Head of caudate nucleus (tissue), 42 donors: ENCODE data around the gene SLC4A9.
"Not testable (repeated sequence)": the region's sequence is repeated elsewhere in the genome, so short reads cannot be mapped to it uniquely, and the experiment has no call there.

Experiments used
- DNase-seq, 42 donors: peaks; one replicate each; pipeline versions ENCODE4 v3.0.0 to v3.0.0-alpha.2; 2020 to 2021; ENCODE audit warnings: mixed read lengths in 7 of 42
- intact Hi-C: fragments of 100-400 bp; cut with DNase I; formaldehyde crosslinking; loops from one replicate; pipeline ENCODE4 v1.15.0; 2022

The SLC4A9 gene

DNA sequence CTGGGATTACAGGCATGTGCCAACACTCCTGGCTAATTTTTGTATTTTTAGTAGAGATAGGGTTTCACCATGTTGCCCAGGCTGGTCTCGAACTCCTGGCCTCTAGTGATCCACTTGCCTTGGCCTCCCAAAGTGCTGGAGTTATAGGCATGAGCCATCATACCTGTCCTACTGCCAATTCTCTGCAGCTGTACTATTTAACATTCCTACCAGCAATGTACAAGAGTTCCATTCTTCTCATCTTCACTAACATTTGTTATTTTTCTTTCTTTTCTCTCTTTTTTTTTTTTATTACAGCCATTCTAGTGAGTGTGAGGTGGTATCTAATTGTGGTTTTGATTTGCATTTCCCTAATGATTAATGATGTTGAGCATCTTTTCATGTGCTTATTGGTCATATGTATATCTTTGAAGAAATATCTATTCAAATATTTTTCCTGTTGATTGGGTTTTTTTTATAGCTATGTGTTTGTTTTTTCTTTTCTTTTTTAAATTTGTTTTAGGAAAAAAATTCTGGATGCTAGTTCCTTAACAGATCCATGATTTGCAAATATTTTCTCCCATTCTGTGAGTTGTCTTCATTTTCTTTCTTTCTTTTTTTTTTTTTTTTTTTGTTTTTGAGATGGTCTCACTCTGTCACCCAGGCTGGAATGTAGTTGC, 59.0 kb downstream of the SLC4A9 start:
- no peak for DNase-seq
- intact Hi-C loops: no loop called here

DNA sequence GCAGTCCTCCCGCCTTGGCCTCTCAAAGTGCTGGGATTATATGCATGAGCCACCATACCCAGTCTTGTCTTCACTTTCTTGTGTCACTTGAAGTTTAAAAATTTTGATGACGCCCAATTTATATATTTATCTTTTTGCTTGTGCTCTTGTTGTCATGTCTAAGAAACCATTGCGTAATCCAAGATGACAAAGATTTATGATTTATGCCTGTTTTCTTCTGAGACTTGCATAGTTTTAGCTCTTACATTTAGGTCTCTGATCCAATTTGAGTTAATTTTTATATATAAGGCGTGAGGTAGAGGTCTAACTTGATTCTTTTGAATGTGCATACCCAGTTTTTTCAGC, 60.2 kb downstream of the SLC4A9 start:
- intact Hi-C loops: no loop called here
- no peak for DNase-seq

DNA sequence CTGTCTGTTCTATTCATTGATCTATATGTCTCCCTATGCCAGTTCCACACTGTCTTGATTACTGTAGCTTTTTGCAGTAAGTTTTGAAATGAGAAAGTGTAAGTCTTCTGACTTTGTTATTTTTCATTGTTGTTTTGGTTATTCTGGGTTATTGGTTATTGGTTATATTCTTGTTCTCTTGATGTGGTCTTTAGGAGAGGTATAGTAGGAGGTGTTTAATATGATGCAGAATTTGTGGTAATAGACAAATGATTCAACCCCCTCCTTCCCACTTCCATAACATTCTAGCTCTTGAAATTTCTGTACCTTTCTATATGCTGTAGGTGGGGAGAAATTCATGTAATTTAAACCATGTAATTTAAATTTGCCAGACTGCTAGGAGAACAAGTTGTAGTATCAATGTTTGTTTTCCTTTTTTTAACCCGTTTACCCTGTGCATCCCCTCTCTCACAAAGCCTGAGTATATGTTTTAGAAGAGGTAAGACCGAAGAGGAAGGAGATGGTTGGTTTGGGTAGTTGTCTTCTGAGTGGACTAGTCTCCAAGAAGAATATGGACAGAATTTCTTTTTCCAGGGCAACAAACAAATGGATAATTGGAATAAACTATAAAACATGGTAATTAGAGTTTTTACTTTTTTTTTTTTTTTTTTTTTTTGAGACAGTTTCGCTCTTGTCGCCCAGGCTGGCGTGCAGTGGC, 60.8 kb downstream of the SLC4A9 start:
- DNase-seq: no peak
- intact Hi-C loops: no loop called here

DNA sequence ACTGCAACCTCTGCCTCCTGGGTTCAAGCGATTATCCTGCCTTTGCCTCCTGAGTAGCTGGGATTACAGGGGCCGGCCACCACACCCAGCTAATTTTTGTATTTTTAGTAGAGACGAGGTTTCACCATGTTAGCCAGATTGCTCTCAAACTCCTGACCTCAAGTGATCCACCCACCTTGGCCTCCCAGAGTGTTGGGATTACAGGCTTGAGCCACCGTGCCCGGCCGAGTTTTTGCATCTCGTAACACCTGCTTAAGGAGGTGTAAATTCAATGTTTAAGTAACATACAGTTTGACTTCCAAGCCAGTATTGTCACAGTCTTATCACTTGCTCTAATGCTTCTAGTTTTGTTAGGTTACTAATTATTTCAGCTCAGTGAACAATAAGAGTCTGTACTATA, 61.4 kb downstream of the SLC4A9 start:
- DNase-seq, intact Hi-C loops: not testable (repeated sequence)

DNA sequence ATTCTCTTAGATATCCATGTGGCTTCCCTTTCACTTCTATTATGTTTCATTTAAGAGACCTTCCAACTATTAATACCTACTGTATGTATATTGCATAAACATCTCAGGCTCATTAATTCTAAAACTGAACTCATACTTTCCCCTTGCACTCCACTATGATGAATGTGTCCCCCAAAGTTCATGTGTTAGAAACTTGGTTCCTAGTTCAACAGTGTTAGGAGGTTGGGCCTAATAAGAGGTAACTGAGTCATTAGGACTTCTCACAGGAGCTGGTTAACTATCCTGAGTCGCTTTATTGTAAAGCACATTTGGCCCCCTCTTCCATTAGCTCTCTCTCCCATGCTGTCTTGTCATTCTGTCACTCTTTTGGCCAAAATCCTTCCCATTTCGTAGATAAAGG, 63.6 kb downstream of the SLC4A9 start:
- intact Hi-C loops: no loop called here
- no peak for DNase-seq

DNA sequence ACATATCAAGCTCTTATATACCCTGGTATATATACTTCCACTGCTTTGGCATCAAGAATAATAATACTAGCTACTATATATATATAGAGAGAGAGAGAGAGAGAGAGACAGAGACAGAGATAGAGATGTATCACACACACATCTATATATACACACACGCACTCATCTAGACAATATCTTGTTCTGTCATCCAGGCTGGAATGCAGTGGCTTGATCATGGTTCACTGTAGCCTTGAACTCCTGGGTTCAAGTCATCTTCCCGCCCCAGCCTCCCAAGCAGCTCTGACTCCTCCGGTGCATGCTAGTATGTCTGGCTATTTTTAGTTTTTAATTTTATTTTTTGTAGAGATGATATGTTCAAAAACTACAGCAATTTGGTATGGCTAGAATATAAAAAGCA, 64.1 kb downstream of the SLC4A9 start:
- intact Hi-C loops: no loop called here

More for the DNA sequence above, 64.1 kb downstream of the SLC4A9 start:
- no peak for DNase-seq
